H9 (cell line): Measurements from ENCODE around the gene FGFBP2. TPM values are rescaled to one million over a fixed set of nuclear protein-coding genes. Genes with fewer than 3 reads are reported as not detected.

Experiments used
- DNase-seq: peaks from one replicate; pipeline ENCODE4 v3.0.0-alpha.2; 2017
- H2AFZ ChIP-seq: one replicate; pipeline ENCODE4 v1.6.1; 2013; ENCODE audit warnings: mild to moderate bottlenecking, low read length, control low read depth, moderate library complexity
- H2AK5ac ChIP-seq: 2 replicates; pipeline ENCODE4 v1.6.1; 2013; ENCODE audit warnings: low read length, control low read depth, mixed read lengths; ENCODE audit not compliant: insufficient read length
- H2BK120ac ChIP-seq: one replicate; pipeline ENCODE4 v1.6.1; 2013; ENCODE audit warnings: low read depth, mild to moderate bottlenecking, low read length, control low read depth, inconsistent platforms; ENCODE audit not compliant: poor library complexity, severe bottlenecking
- H2BK12ac ChIP-seq: 2 replicates; pipeline ENCODE4 v1.6.1; 2013; ENCODE audit warnings: low read length, control low read depth, mixed read lengths, low read depth; ENCODE audit not compliant: insufficient read length
- H2BK15ac ChIP-seq: 2 replicates; pipeline ENCODE4 v1.6.1; 2013; ENCODE audit warnings: low read depth, low read length, control low read depth
- H2BK20ac ChIP-seq: one replicate; pipeline ENCODE4 v1.6.1; 2013; ENCODE audit warnings: low read depth, mild to moderate bottlenecking, low read length, control low read depth, inconsistent platforms; ENCODE audit not compliant: poor library complexity, severe bottlenecking
- H2BK5ac ChIP-seq: 2 replicates; pipeline ENCODE4 v1.6.1; 2013; ENCODE audit warnings: low read length, control low read depth, mixed read lengths; ENCODE audit not compliant: insufficient read length
- H3K14ac ChIP-seq: 2 replicates; pipeline ENCODE4 v1.6.1; 2013; ENCODE audit warnings: low read length, control low read depth; ENCODE audit not compliant: insufficient read depth
- H3K18ac ChIP-seq: 2 replicates; pipeline ENCODE4 v1.6.1; 2013; ENCODE audit warnings: low read depth, mild to moderate bottlenecking, mixed read lengths, low read length, control low read depth; ENCODE audit not compliant: insufficient read length
- H3K23ac ChIP-seq: 2 replicates; pipeline ENCODE4 v1.6.1; 2013; ENCODE audit warnings: low read length, control low read depth, mixed read lengths, low read depth; ENCODE audit not compliant: insufficient read length
- H3K23me2 ChIP-seq: 2 replicates; pipeline ENCODE4 v1.6.1; 2013; ENCODE audit warnings: low read depth, mild to moderate bottlenecking, mixed read lengths, low read length, control low read depth; ENCODE audit not compliant: insufficient read length, poor library complexity, severe bottlenecking
- H3K27ac ChIP-seq: 2 replicates; pipeline ENCODE4 v1.5.1; 2013; ENCODE audit warnings: low read length, control low read depth, mixed read lengths, low read depth; ENCODE audit not compliant: insufficient read length
- H3K27me3 ChIP-seq: 2 replicates; pipeline ENCODE4 v1.6.1; 2013; ENCODE audit warnings: low read length, control low read depth, inconsistent platforms; ENCODE audit not compliant: insufficient read depth
- H3K4ac ChIP-seq: 2 replicates; pipeline ENCODE4 v1.6.1; 2013; ENCODE audit warnings: low read depth, mild to moderate bottlenecking, control low read depth, inconsistent platforms, low read length, moderate library complexity
- H3K4me1 ChIP-seq: 2 replicates; pipeline ENCODE4 v1.6.1; 2013; ENCODE audit warnings: low read length, control low read depth, inconsistent platforms; ENCODE audit not compliant: insufficient read depth
- H3K4me2 ChIP-seq: 2 replicates; pipeline ENCODE4 v1.6.1; 2013; ENCODE audit warnings: low read length, control low read depth, mixed read lengths; ENCODE audit not compliant: insufficient read length, insufficient read depth
- H3K56ac ChIP-seq: 2 replicates; pipeline ENCODE4 v1.6.1; 2013; ENCODE audit warnings: low read depth, mild to moderate bottlenecking, mixed read lengths, low read length, control low read depth; ENCODE audit not compliant: insufficient read length
- H3K79me1 ChIP-seq: 2 replicates; pipeline ENCODE4 v1.6.1; 2013; ENCODE audit warnings: low read depth, mild to moderate bottlenecking, moderate library complexity, low read length, control low read depth, inconsistent platforms; ENCODE audit not compliant: insufficient read depth, poor library complexity, severe bottlenecking
- H3K79me2 ChIP-seq: 2 replicates; pipeline ENCODE4 v1.6.1; 2013; ENCODE audit warnings: low read length, control low read depth, inconsistent platforms; ENCODE audit not compliant: insufficient read depth
- H3K9ac ChIP-seq: 2 replicates; pipeline ENCODE4 v1.6.1; 2013; ENCODE audit warnings: low read length, control low read depth, mixed read lengths; ENCODE audit not compliant: insufficient read length; ENCODE audit errors: extremely low read depth
- H3K9me3 ChIP-seq: one replicate; pipeline ENCODE4 v1.6.1; 2013; ENCODE audit warnings: low read depth, low read length, inconsistent platforms; ENCODE audit not compliant: control insufficient read depth
- H3T11ph ChIP-seq: one replicate; pipeline ENCODE4 v1.6.1; 2013; ENCODE audit warnings: mild to moderate bottlenecking, low read length, control low read depth, inconsistent platforms
- H4K20me1 ChIP-seq: one replicate; pipeline ENCODE4 v1.6.1; 2013; ENCODE audit not compliant: control insufficient read depth, insufficient read length, insufficient read depth
- H4K5ac ChIP-seq: 2 replicates; pipeline ENCODE4 v1.6.1; 2013; ENCODE audit warnings: low read depth, mild to moderate bottlenecking, mixed read lengths, low read length, control low read depth; ENCODE audit not compliant: insufficient read length
- H4K8ac ChIP-seq: replicated peaks from 2 replicates; pipeline ENCODE4 v1.6.1; 2013; ENCODE audit warnings: low read length, control low read depth, mixed read lengths, low read depth; ENCODE audit not compliant: insufficient read length
- H4K91ac ChIP-seq: 2 replicates; pipeline ENCODE4 v1.6.1; 2013; ENCODE audit warnings: low read depth, mild to moderate bottlenecking, moderate library complexity, mixed read lengths, low read length, control low read depth; ENCODE audit not compliant: insufficient read length
- H3K27ac Mint-ChIP-seq, 3 experiments: 2 replicates in 2 of 3; 3 replicates in 1 of 3; pipeline ENCODE4 v1.8.0; 2020 to 2021; ENCODE audit warnings: mixed read lengths in 3 of 3, mild to moderate bottlenecking in 1 of 3, moderate library complexity in 1 of 3
- H3K27me3 Mint-ChIP-seq: 2 replicates; pipeline ENCODE4 v1.8.0; 2021; ENCODE audit warnings: low read depth, mild to moderate bottlenecking, moderate library complexity, mixed read lengths
- H3K36me3 Mint-ChIP-seq, 3 experiments: 2 replicates in 2 of 3; 3 replicates in 1 of 3; pipeline ENCODE4 v1.8.0; 2020 to 2021; ENCODE audit warnings: low read depth in 3 of 3, mixed read lengths in 3 of 3; ENCODE audit not compliant: insufficient read depth in 1 of 3
- H3K4me1 Mint-ChIP-seq, 2 experiments: 2 replicates each; pipeline ENCODE4 v1.8.0; 2020; ENCODE audit warnings: mixed read lengths in 2 of 2
- H3K4me3 Mint-ChIP-seq, 2 experiments: 2 replicates in 1 of 2; 3 replicates in 1 of 2; pipeline ENCODE4 v1.8.0; 2020 to 2021; ENCODE audit warnings: mild to moderate bottlenecking in 2 of 2, mixed read lengths in 2 of 2, moderate library complexity in 1 of 2
- H3K9me3 Mint-ChIP-seq, 2 experiments: 2 replicates in 1 of 2; 3 replicates in 1 of 2; pipeline ENCODE4 v1.8.0; 2020; ENCODE audit warnings: mild to moderate bottlenecking in 2 of 2, mixed read lengths in 2 of 2, moderate library complexity in 1 of 2
- WGBS: extraction: QIAGEN DNeasy Blood & Tissue Kit; methylation state at CpG from one replicate; pipeline ENCODE4 v1.1.7; 2013; ENCODE audit warnings: missing lambda C conversion rate, low lambda C conversion rate, mixed read lengths; ENCODE audit not compliant: insufficient read length; ENCODE audit errors: extremely low coverage; 5-methylcytosine and 5-hydroxymethylcytosine counted together
- total RNA-seq: library from RNA; stranded (reverse); gene quantifications from 2 replicates; pipeline ENCODE4 v1.2.1, GENCODE V29; 2021
- TF ChIP-seq, protein P1 (sequence below): fragments of 200-600 bp; sonication (generic); conservative IDR thresholded peaks from 3 replicates; pipeline ENCODE4 v1.8.0; 2021; ENCODE audit warnings: antibody characterized with exemption, mild to moderate bottlenecking

The FGFBP2 gene
- total RNA-seq, 1 experiment from 2014 or later, result not detected

DNA sequence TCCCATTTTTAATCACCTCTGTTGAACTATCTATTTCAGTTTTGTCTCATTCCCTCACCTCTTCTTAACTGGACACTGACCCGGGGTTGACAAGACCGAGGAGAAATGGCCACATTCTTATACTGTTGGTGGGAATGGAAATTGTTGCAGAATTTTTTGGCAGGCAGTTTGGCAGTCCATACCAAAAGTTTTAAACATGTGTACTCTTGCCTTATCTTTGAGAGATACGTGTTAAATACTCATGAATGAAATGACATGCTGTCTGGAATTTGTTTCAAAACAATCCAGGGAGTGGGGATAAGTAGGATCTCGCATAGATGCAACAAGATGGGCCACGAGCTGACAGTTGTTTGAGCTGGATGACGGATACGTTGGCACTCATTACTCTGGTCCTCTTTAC, 36.5 kb downstream of the FGFBP2 start:
- H3T11ph ChIP-seq, result no peak overlapping the region
- no peak overlapping the region for H3K27ac ChIP-seq
- H2BK120ac ChIP-seq, result no peak overlapping the region
- H3K18ac ChIP-seq, result no peak overlapping the region
- H2BK12ac ChIP-seq, result no peak overlapping the region
- H2AK5ac ChIP-seq, result no peak overlapping the region
- no peaks in the 10 kb centered on the region for H3K79me1 ChIP-seq
- no peak overlapping the region for H3K23ac ChIP-seq
- H3K79me2 ChIP-seq, result no peaks in the 10 kb centered on the region
- DNase-seq, result no peak
- H2BK20ac ChIP-seq, result no peak overlapping the region
- no peaks in the 10 kb centered on the region for H3K9me3 ChIP-seq
- Mint-ChIP-seq H3K9me3 (no peaks in the 10 kb centered on the region; a peak in 1 of 5 replicates), H3K27ac (no peak overlapping the region), H3K4me1 (no peaks in the 10 kb centered on the region), H3K36me3 (no peaks in the 10 kb centered on the region), H3K27me3 (peaks cover 4% of the 10 kb centered on the region), H3K4me3 (no peak overlapping the region)
- no peak overlapping the region for H3K14ac ChIP-seq
- no peak overlapping the region for H2BK15ac ChIP-seq
- no peaks in the 10 kb centered on the region for H3K27me3 ChIP-seq
- H3K56ac ChIP-seq, result no peak overlapping the region
- no CpG with 5 or more reads among the region's 7 CpGs for WGBS
- no peak overlapping the region for H3K9ac ChIP-seq
- no peak overlapping the region for H4K8ac ChIP-seq
- no peaks in the 10 kb centered on the region for H3K23me2 ChIP-seq
- H3K4me2 ChIP-seq, result no peak overlapping the region
- no peaks in the 10 kb centered on the region for H3K4me1 ChIP-seq
- no peak overlapping the region for H4K91ac ChIP-seq
- no peak overlapping the region for H3K4ac ChIP-seq
- no peak overlapping the region for H4K5ac ChIP-seq
- H2AFZ ChIP-seq, result no peak overlapping the region
- no peak overlapping the region for H2BK5ac ChIP-seq
- TF ChIP-seq, protein P1, sequence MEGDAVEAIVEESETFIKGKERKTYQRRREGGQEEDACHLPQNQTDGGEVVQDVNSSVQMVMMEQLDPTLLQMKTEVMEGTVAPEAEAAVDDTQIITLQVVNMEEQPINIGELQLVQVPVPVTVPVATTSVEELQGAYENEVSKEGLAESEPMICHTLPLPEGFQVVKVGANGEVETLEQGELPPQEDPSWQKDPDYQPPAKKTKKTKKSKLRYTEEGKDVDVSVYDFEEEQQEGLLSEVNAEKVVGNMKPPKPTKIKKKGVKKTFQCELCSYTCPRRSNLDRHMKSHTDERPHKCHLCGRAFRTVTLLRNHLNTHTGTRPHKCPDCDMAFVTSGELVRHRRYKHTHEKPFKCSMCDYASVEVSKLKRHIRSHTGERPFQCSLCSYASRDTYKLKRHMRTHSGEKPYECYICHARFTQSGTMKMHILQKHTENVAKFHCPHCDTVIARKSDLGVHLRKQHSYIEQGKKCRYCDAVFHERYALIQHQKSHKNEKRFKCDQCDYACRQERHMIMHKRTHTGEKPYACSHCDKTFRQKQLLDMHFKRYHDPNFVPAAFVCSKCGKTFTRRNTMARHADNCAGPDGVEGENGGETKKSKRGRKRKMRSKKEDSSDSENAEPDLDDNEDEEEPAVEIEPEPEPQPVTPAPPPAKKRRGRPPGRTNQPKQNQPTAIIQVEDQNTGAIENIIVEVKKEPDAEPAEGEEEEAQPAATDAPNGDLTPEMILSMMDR, result no peak
- H4K20me1 ChIP-seq, result no peaks in the 10 kb centered on the region
